Sigmoid colon (tissue), 7 donors: ENCODE results near the gene SEC14L1. TPM values are rescaled to one million over a fixed set of nuclear protein-coding genes. Genes with fewer than 3 reads are reported as not detected.
A peak's percentile ranks its signal among the peaks of the same experiment; 100 is the strongest.

Experiments
- DNase-seq: peaks from one replicate; pipeline ENCODE4 v3.0.0-alpha.2; 2019
- H3K27ac ChIP-seq, 4 donors: fragments of 200-600 bp; sonication (generic); one replicate each; pipeline ENCODE4 v1.5.1; 2016 to 2019; ENCODE audit warnings: mild to moderate bottlenecking in 1 of 4
- H3K27me3 ChIP-seq, 3 donors: fragments of 200-600 bp; sonication (generic); one replicate each; pipeline ENCODE4 v1.5.1; 2019; ENCODE audit warnings: mild to moderate bottlenecking in 1 of 3
- H3K36me3 ChIP-seq, 4 donors: fragments of 200-600 bp; sonication (generic); one replicate each; pipeline ENCODE4 v1.5.1; 2016 to 2019
- H3K4me1 ChIP-seq, 4 donors: fragments of 200-600 bp; sonication (generic); one replicate each; pipeline ENCODE4 v1.5.1; 2017 to 2019
- H3K4me3 ChIP-seq, 4 donors: fragments of 200-600 bp; sonication (generic); one replicate each; pipeline ENCODE4 v1.5.1; 2017 to 2019; ENCODE audit warnings: mild to moderate bottlenecking in 2 of 4, moderate library complexity in 1 of 4
- H3K9me3 ChIP-seq, 4 donors: fragments of 200-600 bp in 3 of 4; sonication (generic) in 3 of 4; one replicate each; pipeline versions ENCODE4 v1.5.1 to v1.6.1; 2013 to 2019
- CTCF ChIP-seq, 4 experiments: fragments of 450-650 bp in 3 of 4; fragments of 200-600 bp in 1 of 4; IDR thresholded peaks; one replicate each; pipeline ENCODE4 v1.5.1; 2016 to 2019; ENCODE audit warnings: antibody characterized with exemption in 4 of 4, mild to moderate bottlenecking in 3 of 4, moderate library complexity in 2 of 4
- EP300 ChIP-seq, 4 donors: sonication (generic); formaldehyde crosslinking; IDR thresholded peaks; one replicate each; pipeline ENCODE4 v1.6.1; 2017; ENCODE audit warnings: antibody characterized with exemption in 4 of 4
- POLR2A ChIP-seq, 2 donors: fragments of 450-650 bp; IDR thresholded peaks; one replicate each; pipeline ENCODE4 v1.6.1; 2016; ENCODE audit warnings: antibody characterized with exemption in 2 of 2, mild to moderate bottlenecking in 2 of 2, moderate library complexity in 2 of 2
- POLR2AphosphoS5 ChIP-seq, 4 donors: sonication (generic); formaldehyde crosslinking; IDR thresholded peaks; one replicate each; pipeline ENCODE4 v1.6.1; 2017; ENCODE audit warnings: antibody characterized with exemption in 4 of 4
- WGBS, 2 donors: extraction: QIAGEN DNeasy Blood & Tissue Kit; methylation state at CpG; one replicate each; pipeline ENCODE4 v1.1.7; 2013; 5-methylcytosine and 5-hydroxymethylcytosine counted together
- intact Hi-C: fragments of 100-400 bp; cut with DNase I; formaldehyde crosslinking; loops from one replicate; pipeline ENCODE4 v1.15.1; 2023
- polyA plus RNA-seq, 3 donors: library from polyadenylated mRNA; stranded (reverse); fragments of 200-250 nt; gene quantifications; one replicate each; pipeline ENCODE4 v1.2.3, GENCODE V29; 2013
- total RNA-seq, 4 donors: library from RNA; depleted of rRNA; stranded (reverse); fragments of >200 nt; gene quantifications; one replicate each; pipeline ENCODE4 v1.1.0, GENCODE V29; 2016
- donor health status: healthy with polysubstance abuse.
- donor health status: Bipolar disorder and iron deficiency.
- donor health status: healthy.

The SEC14L1 gene
- total and polyA plus RNA-seq, 7 donors, result 9.6 to 39.9 (median 20.1) TPM

- intact Hi-C loops, result no loop called here
- no peak for TF ChIP-seq POLR2AphosphoS5 (IDR thresholded peaks at IDR 0.05)
- TF ChIP-seq POLR2A (IDR thresholded peaks at IDR 0.05), result no peak
- no peak for TF ChIP-seq CTCF (IDR thresholded peaks at IDR 0.05)
- TF ChIP-seq EP300 (IDR thresholded peaks at IDR 0.05), result no peak
- Histone ChIP-seq H3K27me3 (no peaks in the 10 kb centered on the region), H3K27ac (no peak overlapping the region), H3K9me3 (no peaks in the 10 kb centered on the region), H3K4me3 (no peak overlapping the region), H3K36me3 (no peaks in the 10 kb centered on the region), H3K4me1 (peaks cover 0 to 20% (median 12%) of the 10 kb centered on the region in 4 donors)
- no peak for DNase-seq
- 96 to 97% methylated on average over 10 of the region's 10 CpGs for WGBS, 2 donors
Measured at GRCh38 chr17:77233127-77233526, 92.4 kb downstream of the SEC14L1 start.

GRCh38 chr17:77233635-77234334, 93.0 kb downstream of the SEC14L1 start:
- intact Hi-C loops, result no loop called here
- TF ChIP-seq POLR2AphosphoS5 (IDR thresholded peaks at IDR 0.05), result peak in 3 of 4 donors; percentile 42 to 64 (median 48)
- TF ChIP-seq CTCF (IDR thresholded peaks at IDR 0.05), result no peak
- H3K4me1 ChIP-seq, result peaks cover 0 to 20% (median 12%) of the 10 kb centered on the region in 4 donors
- H3K36me3 ChIP-seq, result no peaks in the 10 kb centered on the region
- no peaks in the 10 kb centered on the region for H3K27me3 ChIP-seq
- H3K4me3 ChIP-seq, result no peak overlapping the region
- peak overlapping the region in 3 of 4 donors; percentile 12 to 78 (median 68) for H3K27ac ChIP-seq
- H3K9me3 ChIP-seq, result no peaks in the 10 kb centered on the region
- WGBS, 2 donors, result 75 to 76% methylated on average over 21 of the region's 21 CpGs
- peak; percentile 84 for DNase-seq

GRCh38 chr17:77234695-77235094, 93.9 kb downstream of the SEC14L1 start:
- intact Hi-C loops, result no loop called here
- no peaks in the 10 kb centered on the region for H3K36me3 ChIP-seq
- DNase-seq, result no peak
- H3K27me3 ChIP-seq, result no peaks in the 10 kb centered on the region
- H3K4me1 ChIP-seq, result peaks cover 0 to 20% (median 12%) of the 10 kb centered on the region in 4 donors
- H3K9me3 ChIP-seq, result no peaks in the 10 kb centered on the region
- peak overlapping the region in 2 of 4 donors; percentile 34 to 36 for H3K4me3 ChIP-seq
- WGBS, 2 donors, result 79 to 84% methylated on average over 9 of the region's 9 CpGs
- TF ChIP-seq POLR2A (IDR thresholded peaks at IDR 0.05) (no peak), POLR2AphosphoS5 (IDR thresholded peaks at IDR 0.05) (no peak), EP300 (IDR thresholded peaks at IDR 0.05) (no peak), CTCF (IDR thresholded peaks at IDR 0.05) (no peak)
- H3K27ac ChIP-seq, result peak overlapping the region; percentile 59 to 78 (median 70)

- Histone ChIP-seq H3K27ac (peak overlapping the region; percentile 59 to 78 (median 70)), H3K36me3 (no peaks in the 10 kb centered on the region), H3K4me3 (peak overlapping the region in 3 of 4 donors; percentile 29 to 36 (median 34)), H3K27me3 (no peaks in the 10 kb centered on the region), H3K9me3 (no peaks in the 10 kb centered on the region), H3K4me1 (peaks cover 0 to 20% (median 12%) of the 10 kb centered on the region in 4 donors)
- intact Hi-C loops, result no loop called here
- WGBS, 2 donors, result 17 to 35% methylated on average over 15 of the region's 15 CpGs
- no peak for DNase-seq
- TF ChIP-seq POLR2AphosphoS5 (IDR thresholded peaks at IDR 0.05), result peak; percentile 16 to 71 (median 40)
- TF ChIP-seq POLR2A (IDR thresholded peaks at IDR 0.05), result no peak
- peak in 1 of 4 donors; percentile 16 for TF ChIP-seq EP300 (IDR thresholded peaks at IDR 0.05)
- no peak for TF ChIP-seq CTCF (IDR thresholded peaks at IDR 0.05)
Measured at GRCh38 chr17:77235370-77235941, 94.7 kb downstream of the SEC14L1 start.
